ENCODE measurements around the gene ACBD3. TPM values are rescaled to one million over a fixed set of nuclear protein-coding genes. Genes with fewer than 3 reads are reported as not detected.

The ACBD3 gene
- total and polyA plus RNA-seq, 2 experiments from 2014 or later: 41.4 to 76.8 TPM

DNA sequence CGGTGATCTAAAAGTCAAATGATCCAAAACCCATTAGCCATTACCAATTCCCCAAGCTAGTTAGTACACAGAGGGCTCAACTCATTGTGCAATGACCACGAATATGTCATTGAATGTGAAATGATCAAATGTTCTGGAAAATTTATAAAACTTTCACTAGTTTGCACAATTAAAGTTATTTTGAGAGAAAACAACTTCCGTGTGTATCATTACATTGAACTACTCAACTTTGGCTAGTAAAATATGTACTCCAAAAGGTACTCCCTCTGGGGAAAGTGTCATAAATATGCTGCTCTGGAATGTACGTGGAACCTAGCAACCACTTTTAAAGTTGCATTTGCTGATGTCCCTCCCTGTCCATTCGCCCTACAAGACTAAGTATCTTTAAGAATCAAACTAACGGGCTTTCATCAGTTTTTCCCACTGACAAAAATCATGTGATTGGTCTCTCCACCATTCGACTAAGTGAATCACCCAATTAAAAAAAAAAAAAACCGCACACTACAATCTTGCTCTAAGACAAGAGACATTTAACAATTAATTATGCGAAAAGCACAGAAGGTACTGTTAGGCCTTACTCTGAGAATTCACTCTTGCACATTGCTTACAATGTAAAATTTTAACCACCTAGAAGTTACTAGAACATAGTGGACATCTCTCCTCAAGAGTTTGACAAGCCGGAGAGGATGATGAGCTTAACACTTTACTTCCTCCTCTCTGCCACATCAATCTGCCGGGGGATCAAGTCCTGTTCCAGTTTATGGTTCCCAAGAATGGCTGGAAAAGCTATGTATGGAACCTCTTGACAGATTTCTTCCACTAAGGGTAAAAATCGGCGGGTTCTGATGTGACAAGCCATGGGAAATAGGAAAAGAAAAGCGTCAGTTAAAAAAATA, 1.2 kb downstream of the ACBD3 start:
- no peak for TF ChIP-seq EZH2 (IDR thresholded peaks at IDR 0.05; ENCODE audit: insufficient read depth, poor library complexity, severe bottlenecking)
- no peak for TF ChIP-seq EZH2phosphoT487 (IDR thresholded peaks at IDR 0.05; ENCODE audit: insufficient read depth, low read depth)
- DNase-seq: peak; percentile 75
- no peaks in the 10 kb centered on the region for H3K9me3 ChIP-seq (ENCODE audit: low read depth)

GRCh38 chr1:226181996-226182714, 4.4 kb downstream of the ACBD3 start:
- Histone ChIP-seq H2AFZ (no peak overlapping the region), H3K36me3 (ENCODE audit: low read depth) (peaks cover 12% of the 10 kb centered on the region; the same call in 1 of the 2 replicates), H3F3A (ENCODE audit: insufficient read depth) (peaks cover 37% of the 10 kb centered on the region), H3K4me1 (ENCODE audit: insufficient read depth) (peaks cover 33% of the 10 kb centered on the region), H3K4me2 (ENCODE audit: unreplicated experiment) (peak overlapping the region; percentile 76), H3K27me3 (replicated peaks; ENCODE audit: insufficient read depth) (no peaks in the 10 kb centered on the region), H3K79me2 (ENCODE audit: insufficient read depth) (peaks cover 100% of the 10 kb centered on the region), H4K20me1 (ENCODE audit: insufficient read depth) (peaks cover 40% of the 10 kb centered on the region), H3K9ac (peak overlapping the region; percentile 49), H3K9me2 (ENCODE audit: insufficient read depth) (no peaks in the 10 kb centered on the region), H3K9me3 (ENCODE audit: low read depth) (no peaks in the 10 kb centered on the region), H3K4me3 (peak overlapping the region; percentile 45), H3K27ac (peak overlapping the region; percentile 77)
- DNase-seq: peak; percentile 88
- WGBS, 2 experiments (ENCODE audit: low coverage in 1 of 2, low lambda C conversion rate in 2 of 2, missing lambda C conversion rate in 2 of 2): 39 to 41% methylated on average over 14 of the region's 14 CpGs
- in situ Hi-C loops (cut with MboI): no loop called here
- TF ChIP-seq EZH2phosphoT487 (IDR thresholded peaks at IDR 0.05; ENCODE audit: insufficient read depth, low read depth) (no peak), EZH2 (IDR thresholded peaks at IDR 0.05; ENCODE audit: insufficient read depth, poor library complexity, severe bottlenecking) (no peak)

More for the DNA sequence above, 1.2 kb downstream of the ACBD3 start:
- H4K20me1 ChIP-seq (ENCODE audit: insufficient read depth): peaks cover 22% of the 10 kb centered on the region
- H3K9me2 ChIP-seq (ENCODE audit: insufficient read depth): no peaks in the 10 kb centered on the region
- peaks cover 9% of the 10 kb centered on the region; the same call in 1 of the 2 replicates for H3K36me3 ChIP-seq (ENCODE audit: low read depth)
- in situ Hi-C loops (cut with MboI): no loop called here
- H2AFZ ChIP-seq: no peak overlapping the region
- H3K9ac ChIP-seq: peak overlapping the region; percentile 97
- H3K4me1 ChIP-seq (ENCODE audit: insufficient read depth): peaks cover 36% of the 10 kb centered on the region
- peaks cover 37% of the 10 kb centered on the region for H3F3A ChIP-seq (ENCODE audit: insufficient read depth)
- 2% methylated on average over 14 of the region's 14 CpGs for WGBS, 2 experiments (ENCODE audit: low coverage in 1 of 2, low lambda C conversion rate in 2 of 2, missing lambda C conversion rate in 2 of 2)
- H3K27me3 ChIP-seq (replicated peaks; ENCODE audit: insufficient read depth): no peaks in the 10 kb centered on the region
- H3K27ac ChIP-seq: peak overlapping the region; percentile 95
- H3K4me3 ChIP-seq: peak overlapping the region; percentile 94
- peaks cover 69% of the 10 kb centered on the region for H3K79me2 ChIP-seq (ENCODE audit: insufficient read depth)
- peak overlapping the region; percentile 99 for H3K4me2 ChIP-seq (ENCODE audit: unreplicated experiment)

DNA sequence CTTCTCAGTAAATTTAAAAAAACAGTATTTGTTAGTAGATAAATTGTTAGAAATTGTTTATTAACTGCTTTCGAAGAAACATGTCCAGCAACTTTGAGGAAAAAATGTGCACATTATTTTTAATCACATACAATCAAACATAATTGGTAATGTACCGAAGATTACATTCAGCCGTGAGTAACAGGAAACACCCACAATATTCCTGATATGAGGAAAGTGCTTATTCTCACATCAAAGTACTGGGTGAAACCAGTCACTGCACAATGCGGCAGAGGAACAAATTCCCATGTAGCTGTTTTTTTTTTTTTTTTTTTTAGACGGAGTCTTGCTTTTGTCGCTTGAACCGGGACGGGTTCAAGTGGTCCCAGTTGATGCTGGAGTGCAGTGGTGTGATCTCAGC, 9.7 kb downstream of the ACBD3 start:
- Histone ChIP-seq H3F3A (ENCODE audit: insufficient read depth) (peaks cover 9% of the 10 kb centered on the region), H3K4me1 (ENCODE audit: insufficient read depth) (peaks cover 11% of the 10 kb centered on the region), H3K4me3 (no peak overlapping the region), H3K27me3 (replicated peaks; ENCODE audit: insufficient read depth) (no peaks in the 10 kb centered on the region), H3K79me2 (ENCODE audit: insufficient read depth) (peaks cover 100% of the 10 kb centered on the region), H3K9me2 (ENCODE audit: insufficient read depth) (no peaks in the 10 kb centered on the region), H4K20me1 (ENCODE audit: insufficient read depth) (peaks cover 49% of the 10 kb centered on the region), H3K9me3 (ENCODE audit: low read depth) (no peaks in the 10 kb centered on the region), H3K4me2 (ENCODE audit: unreplicated experiment) (no peak overlapping the region), H2AFZ (no peak overlapping the region), H3K9ac (no peak overlapping the region), H3K36me3 (ENCODE audit: low read depth) (peaks cover 12% of the 10 kb centered on the region; the same call in 1 of the 2 replicates), H3K27ac (no peak overlapping the region)
- in situ Hi-C loops (cut with MboI): no loop called here
- no peak for TF ChIP-seq EZH2 (IDR thresholded peaks at IDR 0.05; ENCODE audit: insufficient read depth, poor library complexity, severe bottlenecking)
- WGBS, 2 experiments (ENCODE audit: low coverage in 1 of 2, low lambda C conversion rate in 2 of 2, missing lambda C conversion rate in 2 of 2): 88 to 89% methylated on average over 5 to 8 of the region's 8 CpGs
- no peak for DNase-seq

DNA sequence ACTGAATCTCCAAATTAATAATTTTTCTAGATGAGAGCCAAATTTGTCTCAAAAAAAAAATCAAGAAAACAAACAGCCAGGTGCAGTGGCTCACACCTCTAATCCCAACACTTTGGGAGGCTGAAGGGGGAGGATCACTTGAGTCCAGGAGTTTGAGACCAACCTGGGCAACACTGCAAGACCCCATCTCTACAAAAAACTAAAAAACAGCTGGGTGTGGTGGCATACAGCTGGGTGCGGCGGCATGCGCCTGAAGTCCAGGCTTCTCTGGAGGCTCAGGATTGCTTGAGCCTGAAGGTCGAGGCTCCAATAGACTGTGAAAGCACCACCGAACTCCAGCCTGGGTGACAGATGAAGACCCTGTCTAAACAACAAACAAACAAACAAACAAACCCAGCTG, 14.0 kb downstream of the ACBD3 start:
- H3K4me3 ChIP-seq: no peak overlapping the region
- H3F3A ChIP-seq (ENCODE audit: insufficient read depth): no peaks in the 10 kb centered on the region; the same call in 1 of the 2 replicates
- H3K4me2 ChIP-seq (ENCODE audit: unreplicated experiment): no peak overlapping the region
- TF ChIP-seq EZH2 (IDR thresholded peaks at IDR 0.05; ENCODE audit: insufficient read depth, poor library complexity, severe bottlenecking): no peak
- no peak for TF ChIP-seq EZH2phosphoT487 (IDR thresholded peaks at IDR 0.05; ENCODE audit: insufficient read depth, low read depth)
- no peaks in the 10 kb centered on the region for H3K27me3 ChIP-seq (replicated peaks; ENCODE audit: insufficient read depth)
- DNase-seq: no peak
- H3K9me3 ChIP-seq (ENCODE audit: low read depth): no peaks in the 10 kb centered on the region
- in situ Hi-C loops (cut with MboI): no loop called here
- WGBS, 2 experiments (ENCODE audit: low coverage in 1 of 2, low lambda C conversion rate in 2 of 2, missing lambda C conversion rate in 2 of 2): 86 to 91% methylated on average over 5 of the region's 5 CpGs
- no peak overlapping the region for H3K27ac ChIP-seq
- H3K36me3 ChIP-seq (ENCODE audit: low read depth): no peaks in the 10 kb centered on the region
- H3K9me2 ChIP-seq (ENCODE audit: insufficient read depth): no peaks in the 10 kb centered on the region
- H3K4me1 ChIP-seq (ENCODE audit: insufficient read depth): no peaks in the 10 kb centered on the region
- H3K9ac ChIP-seq: no peak overlapping the region
- H3K79me2 ChIP-seq (ENCODE audit: insufficient read depth): peaks cover 100% of the 10 kb centered on the region
- H4K20me1 ChIP-seq (ENCODE audit: insufficient read depth): peaks cover 28% of the 10 kb centered on the region
- no peak overlapping the region for H2AFZ ChIP-seq
